ENCODE measurements around the gene MFSD11.

The MFSD11 gene

DNA sequence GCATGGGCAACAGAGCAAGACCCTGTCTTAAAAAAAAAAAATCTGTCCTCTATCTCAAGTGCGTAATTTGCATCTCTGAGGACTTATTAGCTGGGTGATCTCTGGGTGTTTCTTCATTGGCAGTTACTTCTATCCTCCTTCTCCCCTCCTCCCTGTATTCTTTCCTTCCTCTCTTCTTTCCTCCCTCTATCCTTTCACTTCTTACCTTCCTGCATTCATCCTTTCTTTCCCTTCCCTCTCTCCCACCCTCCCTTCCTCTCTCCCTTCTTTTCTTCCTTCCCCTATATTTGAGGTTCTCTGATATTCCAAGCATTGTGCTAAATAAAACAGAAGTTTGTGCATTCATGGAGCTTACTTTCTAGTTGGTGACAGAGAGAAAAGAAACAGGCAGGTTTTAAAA is 10.7 kb downstream of the MFSD11 start:
- DNase-seq (ENCODE audit: low read depth), result no peak

DNA sequence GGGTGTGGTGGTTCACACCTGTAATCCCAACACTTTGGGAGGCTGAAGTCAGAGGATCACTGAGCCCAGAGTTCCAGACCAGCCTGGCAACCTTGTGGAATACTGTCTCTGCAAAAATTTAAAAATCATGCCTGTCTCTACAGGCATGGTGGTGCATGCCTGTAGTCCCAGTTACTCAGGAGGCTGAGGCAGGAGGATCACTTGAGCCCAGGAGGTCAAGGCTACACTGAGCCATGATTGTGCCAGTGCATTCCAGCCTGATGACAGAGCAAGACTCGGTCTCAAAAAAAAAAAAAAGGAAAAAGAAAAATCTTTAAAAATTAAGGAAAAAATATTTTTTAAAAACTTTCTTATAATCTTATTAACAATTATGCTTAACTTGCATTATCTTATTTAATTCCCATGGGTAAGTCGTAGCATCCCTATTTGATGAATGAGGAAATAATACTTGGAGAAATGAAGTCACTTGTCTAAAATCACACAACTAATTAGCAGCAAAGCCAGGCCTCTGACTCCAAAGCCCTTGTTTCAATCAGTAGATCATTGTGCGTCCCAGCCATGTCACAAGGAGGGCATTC is 13.6 kb downstream of the MFSD11 start:
- H3K4me3 ChIP-seq (ENCODE audit: low read length), result no peak overlapping the region
- no peak for DNase-seq (ENCODE audit: low read depth)
- TF ChIP-seq CTCF (conservative IDR thresholded peaks at IDR 0.05; ENCODE audit: low read length), result no peak

More for the DNA sequence above, 10.7 kb downstream of the MFSD11 start:
- no peak overlapping the region for H3K4me3 ChIP-seq (ENCODE audit: low read length)
- no peak for TF ChIP-seq CTCF (conservative IDR thresholded peaks at IDR 0.05; ENCODE audit: low read length)

DNA sequence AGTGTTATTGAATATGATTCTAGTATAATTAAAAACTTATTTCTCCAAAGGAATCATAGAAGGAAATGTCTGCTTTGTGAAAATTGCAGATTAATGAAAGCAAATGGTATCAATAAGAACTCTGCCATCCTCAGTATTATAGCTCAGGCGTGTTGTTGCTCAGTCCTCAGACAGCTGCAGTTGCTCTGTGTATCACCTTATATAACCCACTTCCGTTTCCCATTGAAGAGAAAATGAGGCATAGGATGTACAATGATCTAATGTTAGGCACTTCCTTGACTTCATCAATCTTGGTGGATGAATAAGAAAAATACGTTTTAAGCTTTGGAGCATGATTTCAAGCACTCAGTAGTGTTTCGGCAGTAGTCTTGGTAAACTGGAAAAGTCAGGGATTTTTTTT is 14.1 kb downstream of the MFSD11 start:
- DNase-seq (ENCODE audit: low read depth), result no peak
- H3K4me3 ChIP-seq (ENCODE audit: low read length), result no peak overlapping the region
- no peak for TF ChIP-seq CTCF (conservative IDR thresholded peaks at IDR 0.05; ENCODE audit: low read length)

- no peak for DNase-seq (ENCODE audit: low read depth)
- no peak for TF ChIP-seq CTCF (conservative IDR thresholded peaks at IDR 0.05; ENCODE audit: low read length)
- H3K4me3 ChIP-seq (ENCODE audit: low read length), result no peak overlapping the region
Measured at GRCh38 chr17:76753061-76753961, 15.4 kb downstream of the MFSD11 start.

- no peak for TF ChIP-seq CTCF (conservative IDR thresholded peaks at IDR 0.05; ENCODE audit: low read length)
- DNase-seq (ENCODE audit: low read depth), result no peak
- no peak overlapping the region for H3K4me3 ChIP-seq (ENCODE audit: low read length)
Measured at GRCh38 chr17:76755285-76755684, 17.4 kb downstream of the MFSD11 start.

DNA sequence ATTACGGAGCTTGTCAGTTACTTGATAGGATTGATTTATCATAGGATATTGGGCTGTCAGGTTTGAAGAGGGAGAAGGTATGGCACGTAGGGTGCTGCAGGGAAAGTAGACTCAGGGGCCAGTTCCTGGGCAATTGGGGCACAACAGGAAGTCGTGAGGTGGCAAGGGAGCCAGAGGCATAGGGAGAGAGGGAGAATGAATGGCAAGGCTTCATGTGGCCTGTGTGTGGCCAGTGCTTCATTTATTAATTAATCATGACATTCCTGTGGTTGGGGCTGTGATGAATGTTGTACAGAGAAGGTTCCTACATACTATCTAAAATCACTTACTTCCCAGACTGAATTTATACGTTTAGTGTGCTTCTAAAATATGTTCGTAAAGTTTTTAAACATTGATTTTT is 19.3 kb downstream of the MFSD11 start:
- no peak for TF ChIP-seq CTCF (conservative IDR thresholded peaks at IDR 0.05; ENCODE audit: low read length)
- no peak overlapping the region for H3K4me3 ChIP-seq (ENCODE audit: low read length)
- DNase-seq (ENCODE audit: low read depth), result no peak

DNA sequence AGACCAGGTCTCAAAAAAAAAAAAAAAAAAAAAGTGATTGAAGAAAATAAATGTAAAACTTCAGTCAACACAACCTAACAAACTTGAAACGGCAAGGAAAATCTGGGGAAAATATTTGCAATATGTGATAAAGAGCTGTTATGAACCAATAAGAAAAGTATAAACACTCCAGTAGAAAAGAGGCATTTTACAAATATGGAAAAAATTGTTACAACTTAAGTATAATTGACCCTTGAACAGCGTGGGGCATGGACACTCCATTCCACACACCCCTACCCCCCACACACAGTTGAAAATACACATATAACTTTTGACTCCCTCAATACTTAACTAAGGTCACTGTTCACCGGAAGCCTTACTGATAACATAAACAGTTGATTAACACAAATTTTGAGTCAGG is 20.7 kb downstream of the MFSD11 start:
- H3K4me3 ChIP-seq (ENCODE audit: low read length), result no peak overlapping the region
- DNase-seq (ENCODE audit: low read depth), result no peak
- TF ChIP-seq CTCF (conservative IDR thresholded peaks at IDR 0.05; ENCODE audit: low read length), result no peak
